SK-N-SH treated with all-trans-retinoic acid at 6 μM for 48 hours (cell line): ENCODE measurements around the gene DAW1.

Experiments
- ATAC-seq: fragments of 200-7000 bp; cut with Tn5 transposase; 3 replicates; pipeline ENCODE4 v1.9.1; 2020; ENCODE audit warnings: mild to moderate bottlenecking, moderate library complexity
- ARNTL ChIP-seq: fragments of 450-650 bp; formaldehyde crosslinking; IDR thresholded peaks from 2 replicates; pipeline ENCODE4 v1.5.0; 2020; ENCODE audit warnings: low read depth, mild to moderate bottlenecking, moderate library complexity, borderline replicate concordance
- BACH2 ChIP-seq: fragments of 250-450 bp; sonication (Bioruptor Pico); IDR thresholded peaks from 2 replicates; pipeline ENCODE4 v1.9.0; 2021; ENCODE audit warnings: mild to moderate bottlenecking, borderline replicate concordance
- CSDC2 ChIP-seq: fragments of 250-450 bp; sonication (Bioruptor Pico); IDR thresholded peaks from 2 replicates; pipeline ENCODE4 v1.5.0; 2020; ENCODE audit warnings: mild to moderate bottlenecking, moderate library complexity
- ESRRG ChIP-seq: fragments of 250-450 bp; sonication (Bioruptor Pico); IDR thresholded peaks from 2 replicates; pipeline ENCODE4 v1.6.1; 2021; ENCODE audit warnings: mild to moderate bottlenecking
- ISL1 ChIP-seq: fragments of 250-450 bp; sonication (Bioruptor Pico); IDR thresholded peaks from 2 replicates; pipeline ENCODE4 v2.1.2; 2022; ENCODE audit warnings: mild to moderate bottlenecking, moderate library complexity
- OSR1 ChIP-seq: fragments of 250-450 bp; sonication (Bioruptor Pico); IDR thresholded peaks from 2 replicates; pipeline ENCODE4 v1.8.0; 2022; ENCODE audit warnings: moderate library complexity, mild to moderate bottlenecking, inconsistent platforms
- PPARA ChIP-seq: fragments of 250-450 bp; sonication (Bioruptor Pico); IDR thresholded peaks from 2 replicates; pipeline ENCODE4 v1.5.0; 2020; ENCODE audit warnings: mild to moderate bottlenecking, borderline replicate concordance
- RARB ChIP-seq: fragments of 250-450 bp; sonication (Bioruptor Pico); IDR thresholded peaks from 2 replicates; pipeline ENCODE4 v1.8.0; 2021; ENCODE audit warnings: mild to moderate bottlenecking, moderate library complexity
- SNAI2 ChIP-seq: fragments of 250-450 bp; sonication (Bioruptor Pico); IDR thresholded peaks from 2 replicates; pipeline ENCODE4 v1.5.0; 2020; ENCODE audit warnings: mild to moderate bottlenecking, moderate library complexity
- TCF4 ChIP-seq: fragments of 250-450 bp; sonication (Bioruptor Pico); IDR thresholded peaks from 2 replicates; pipeline ENCODE4 v1.8.0; 2021; ENCODE audit warnings: mild to moderate bottlenecking, moderate library complexity, borderline replicate concordance
- TOX ChIP-seq: fragments of 250-450 bp; sonication (Bioruptor Pico); IDR thresholded peaks from 2 replicates; pipeline ENCODE4 v1.8.0; 2021; ENCODE audit warnings: mild to moderate bottlenecking, moderate library complexity, borderline replicate concordance
- ZC3H10 ChIP-seq: fragments of 250-450 bp; sonication (Bioruptor Pico); IDR thresholded peaks from 2 replicates; pipeline ENCODE4 v1.5.1; 2021; ENCODE audit warnings: mild to moderate bottlenecking, moderate library complexity
- ZFP3 ChIP-seq: fragments of 250-450 bp; sonication (Bioruptor Pico); IDR thresholded peaks from 2 replicates; pipeline ENCODE4 v1.5.0; 2020; ENCODE audit warnings: mild to moderate bottlenecking, moderate library complexity
- ZFP30 ChIP-seq: fragments of 450-650 bp; formaldehyde crosslinking; IDR thresholded peaks from 2 replicates; pipeline ENCODE4 v1.5.0; 2022; ENCODE audit warnings: mild to moderate bottlenecking, moderate library complexity
- ZNF565 ChIP-seq: fragments of 450-650 bp; formaldehyde crosslinking; conservative IDR thresholded peaks from 2 replicates; pipeline ENCODE4 v1.5.0; 2020; ENCODE audit warnings: low read depth, mild to moderate bottlenecking, moderate library complexity
- ZNF70 ChIP-seq: fragments of 450-650 bp; formaldehyde crosslinking; IDR thresholded peaks from 2 replicates; pipeline ENCODE4 v1.5.0; 2020; ENCODE audit warnings: mild to moderate bottlenecking, moderate library complexity
- ZNF8 ChIP-seq: fragments of 450-650 bp; formaldehyde crosslinking; IDR thresholded peaks from 2 replicates; pipeline ENCODE4 v1.5.0; 2020; ENCODE audit warnings: mild to moderate bottlenecking, moderate library complexity
- TF ChIP-seq, protein P1 (sequence below): fragments of 250-450 bp; sonication (Bioruptor Pico); IDR thresholded peaks from 2 replicates; pipeline ENCODE4 v1.5.1; 2020; ENCODE audit warnings: low read depth, mild to moderate bottlenecking, moderate library complexity
- TF ChIP-seq, protein P2 (sequence below): fragments of 250-450 bp; sonication (Bioruptor Pico); IDR thresholded peaks from 2 replicates; pipeline ENCODE4 v1.8.0; 2020; ENCODE audit warnings: mild to moderate bottlenecking, moderate library complexity, borderline replicate concordance
- TF ChIP-seq, protein P3 (sequence below): fragments of 250-450 bp; sonication (Bioruptor Pico); IDR thresholded peaks from 2 replicates; pipeline ENCODE4 v1.5.1; 2021; ENCODE audit warnings: mild to moderate bottlenecking, moderate library complexity
- TF ChIP-seq, protein P4 (sequence below): fragments of 250-450 bp; sonication (Bioruptor Pico); IDR thresholded peaks from 2 replicates; pipeline ENCODE4 v1.5.0; 2020; ENCODE audit warnings: mild to moderate bottlenecking, moderate library complexity
- TF ChIP-seq, protein P5 (sequence below): fragments of 250-450 bp; sonication (Bioruptor Pico); IDR thresholded peaks from 2 replicates; pipeline ENCODE4 v1.8.0; 2021; ENCODE audit warnings: low read depth, mild to moderate bottlenecking, moderate library complexity, borderline replicate concordance

DAW1 gene

DNA sequence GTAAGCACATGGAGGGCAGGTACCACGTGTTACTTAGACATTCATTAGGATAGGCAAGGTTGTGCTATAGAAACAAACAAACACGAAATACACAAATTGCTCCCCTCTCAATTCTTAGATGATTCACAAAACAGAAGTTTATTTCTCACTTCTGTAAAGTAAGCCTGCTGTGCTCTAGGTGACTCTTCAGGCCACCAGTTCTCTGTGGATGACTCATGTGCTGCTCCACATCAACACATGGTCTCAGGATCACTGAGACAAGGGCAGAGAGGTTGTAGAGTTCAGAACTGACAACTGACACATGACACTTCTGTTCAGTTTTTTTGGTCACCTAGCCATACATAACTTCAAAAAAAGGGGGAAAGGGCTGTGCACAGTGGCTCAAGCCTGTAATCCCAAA, 70.6 kb downstream of the DAW1 start:
- TF ChIP-seq, protein P1, sequence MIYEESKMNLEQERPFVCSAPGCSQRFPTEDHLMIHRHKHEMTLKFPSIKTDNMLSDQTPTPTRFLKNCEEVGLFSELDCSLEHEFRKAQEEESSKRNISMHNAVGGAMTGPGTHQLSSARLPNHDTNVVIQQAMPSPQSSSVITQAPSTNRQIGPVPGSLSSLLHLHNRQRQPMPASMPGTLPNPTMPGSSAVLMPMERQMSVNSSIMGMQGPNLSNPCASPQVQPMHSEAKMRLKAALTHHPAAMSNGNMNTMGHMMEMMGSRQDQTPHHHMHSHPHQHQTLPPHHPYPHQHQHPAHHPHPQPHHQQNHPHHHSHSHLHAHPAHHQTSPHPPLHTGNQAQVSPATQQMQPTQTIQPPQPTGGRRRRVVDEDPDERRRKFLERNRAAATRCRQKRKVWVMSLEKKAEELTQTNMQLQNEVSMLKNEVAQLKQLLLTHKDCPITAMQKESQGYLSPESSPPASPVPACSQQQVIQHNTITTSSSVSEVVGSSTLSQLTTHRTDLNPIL (CRISPR knock-in tag), result no peak
- no peak for TF ChIP-seq ARNTL (CRISPR knock-in tag)
- TF ChIP-seq, protein P2, sequence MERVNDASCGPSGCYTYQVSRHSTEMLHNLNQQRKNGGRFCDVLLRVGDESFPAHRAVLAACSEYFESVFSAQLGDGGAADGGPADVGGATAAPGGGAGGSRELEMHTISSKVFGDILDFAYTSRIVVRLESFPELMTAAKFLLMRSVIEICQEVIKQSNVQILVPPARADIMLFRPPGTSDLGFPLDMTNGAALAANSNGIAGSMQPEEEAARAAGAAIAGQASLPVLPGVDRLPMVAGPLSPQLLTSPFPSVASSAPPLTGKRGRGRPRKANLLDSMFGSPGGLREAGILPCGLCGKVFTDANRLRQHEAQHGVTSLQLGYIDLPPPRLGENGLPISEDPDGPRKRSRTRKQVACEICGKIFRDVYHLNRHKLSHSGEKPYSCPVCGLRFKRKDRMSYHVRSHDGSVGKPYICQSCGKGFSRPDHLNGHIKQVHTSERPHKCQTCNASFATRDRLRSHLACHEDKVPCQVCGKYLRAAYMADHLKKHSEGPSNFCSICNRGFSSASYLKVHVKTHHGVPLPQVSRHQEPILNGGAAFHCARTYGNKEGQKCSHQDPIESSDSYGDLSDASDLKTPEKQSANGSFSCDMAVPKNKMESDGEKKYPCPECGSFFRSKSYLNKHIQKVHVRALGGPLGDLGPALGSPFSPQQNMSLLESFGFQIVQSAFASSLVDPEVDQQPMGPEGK (CRISPR knock-in tag), result no peak
- no peak for TF ChIP-seq ZNF8
- no peak for TF ChIP-seq CSDC2
- TF ChIP-seq SNAI2, result no peak
- TF ChIP-seq, protein P3, sequence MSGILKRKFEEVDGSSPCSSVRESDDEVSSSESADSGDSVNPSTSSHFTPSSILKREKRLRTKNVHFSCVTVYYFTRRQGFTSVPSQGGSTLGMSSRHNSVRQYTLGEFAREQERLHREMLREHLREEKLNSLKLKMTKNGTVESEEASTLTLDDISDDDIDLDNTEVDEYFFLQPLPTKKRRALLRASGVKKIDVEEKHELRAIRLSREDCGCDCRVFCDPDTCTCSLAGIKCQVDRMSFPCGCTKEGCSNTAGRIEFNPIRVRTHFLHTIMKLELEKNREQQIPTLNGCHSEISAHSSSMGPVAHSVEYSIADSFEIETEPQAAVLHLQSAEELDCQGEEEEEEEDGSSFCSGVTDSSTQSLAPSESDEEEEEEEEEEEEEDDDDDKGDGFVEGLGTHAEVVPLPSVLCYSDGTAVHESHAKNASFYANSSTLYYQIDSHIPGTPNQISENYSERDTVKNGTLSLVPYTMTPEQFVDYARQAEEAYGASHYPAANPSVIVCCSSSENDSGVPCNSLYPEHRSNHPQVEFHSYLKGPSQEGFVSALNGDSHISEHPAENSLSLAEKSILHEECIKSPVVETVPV (CRISPR knock-in tag), result no peak
- TF ChIP-seq BACH2, result no peak
- TF ChIP-seq, protein P4, sequence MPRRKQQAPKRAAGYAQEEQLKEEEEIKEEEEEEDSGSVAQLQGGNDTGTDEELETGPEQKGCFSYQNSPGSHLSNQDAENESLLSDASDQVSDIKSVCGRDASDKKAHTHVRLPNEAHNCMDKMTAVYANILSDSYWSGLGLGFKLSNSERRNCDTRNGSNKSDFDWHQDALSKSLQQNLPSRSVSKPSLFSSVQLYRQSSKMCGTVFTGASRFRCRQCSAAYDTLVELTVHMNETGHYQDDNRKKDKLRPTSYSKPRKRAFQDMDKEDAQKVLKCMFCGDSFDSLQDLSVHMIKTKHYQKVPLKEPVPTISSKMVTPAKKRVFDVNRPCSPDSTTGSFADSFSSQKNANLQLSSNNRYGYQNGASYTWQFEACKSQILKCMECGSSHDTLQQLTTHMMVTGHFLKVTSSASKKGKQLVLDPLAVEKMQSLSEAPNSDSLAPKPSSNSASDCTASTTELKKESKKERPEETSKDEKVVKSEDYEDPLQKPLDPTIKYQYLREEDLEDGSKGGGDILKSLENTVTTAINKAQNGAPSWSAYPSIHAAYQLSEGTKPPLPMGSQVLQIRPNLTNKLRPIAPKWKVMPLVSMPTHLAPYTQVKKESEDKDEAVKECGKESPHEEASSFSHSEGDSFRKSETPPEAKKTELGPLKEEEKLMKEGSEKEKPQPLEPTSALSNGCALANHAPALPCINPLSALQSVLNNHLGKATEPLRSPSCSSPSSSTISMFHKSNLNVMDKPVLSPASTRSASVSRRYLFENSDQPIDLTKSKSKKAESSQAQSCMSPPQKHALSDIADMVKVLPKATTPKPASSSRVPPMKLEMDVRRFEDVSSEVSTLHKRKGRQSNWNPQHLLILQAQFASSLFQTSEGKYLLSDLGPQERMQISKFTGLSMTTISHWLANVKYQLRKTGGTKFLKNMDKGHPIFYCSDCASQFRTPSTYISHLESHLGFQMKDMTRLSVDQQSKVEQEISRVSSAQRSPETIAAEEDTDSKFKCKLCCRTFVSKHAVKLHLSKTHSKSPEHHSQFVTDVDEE, result no peak
- TF ChIP-seq ZFP3 (CRISPR knock-in tag), result no peak
- no peak for TF ChIP-seq TOX
- no peak for TF ChIP-seq ZNF70 (CRISPR knock-in tag)
- TF ChIP-seq OSR1 (CRISPR knock-in tag), result no peak
- no peak for TF ChIP-seq PPARA
- TF ChIP-seq TCF4 (CRISPR knock-in tag), result no peak
- no peak for TF ChIP-seq ZNF565 (CRISPR knock-in tag)
- TF ChIP-seq ESRRG (CRISPR knock-in tag), result no peak
- ATAC-seq, result no peak

DNA sequence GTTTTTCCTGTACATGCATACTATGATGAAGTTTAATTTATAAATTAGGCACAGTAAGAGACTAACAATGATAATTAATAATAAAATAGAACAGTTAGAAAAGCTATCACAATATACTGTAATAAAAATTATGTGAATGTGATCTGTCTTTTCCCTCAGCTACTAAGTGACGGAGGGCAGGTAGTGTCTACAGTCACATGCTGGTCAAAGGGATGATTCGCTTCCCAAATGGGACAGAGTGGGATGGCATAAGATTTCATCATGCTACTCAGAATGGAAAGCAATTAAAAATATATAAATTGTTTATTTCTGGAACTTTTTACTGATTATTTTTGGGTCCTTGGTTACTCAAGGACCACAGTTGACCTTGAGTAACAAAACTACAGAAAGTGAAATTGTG, 71.5 kb downstream of the DAW1 start:
- TF ChIP-seq, protein P4, result no peak
- TF ChIP-seq TCF4 (CRISPR knock-in tag) (no peak), SNAI2 (no peak), ZC3H10 (CRISPR knock-in tag) (no peak), TOX (no peak), ZNF70 (CRISPR knock-in tag) (no peak), ESRRG (CRISPR knock-in tag) (no peak), ZFP3 (CRISPR knock-in tag) (no peak), ZFP30 (CRISPR knock-in tag) (no peak), CSDC2 (no peak), ZNF565 (CRISPR knock-in tag) (no peak), ARNTL (CRISPR knock-in tag) (no peak), RARB (CRISPR knock-in tag) (no peak), ISL1 (CRISPR knock-in tag) (no peak), OSR1 (CRISPR knock-in tag) (no peak), ZNF8 (no peak)
- TF ChIP-seq, protein P5, sequence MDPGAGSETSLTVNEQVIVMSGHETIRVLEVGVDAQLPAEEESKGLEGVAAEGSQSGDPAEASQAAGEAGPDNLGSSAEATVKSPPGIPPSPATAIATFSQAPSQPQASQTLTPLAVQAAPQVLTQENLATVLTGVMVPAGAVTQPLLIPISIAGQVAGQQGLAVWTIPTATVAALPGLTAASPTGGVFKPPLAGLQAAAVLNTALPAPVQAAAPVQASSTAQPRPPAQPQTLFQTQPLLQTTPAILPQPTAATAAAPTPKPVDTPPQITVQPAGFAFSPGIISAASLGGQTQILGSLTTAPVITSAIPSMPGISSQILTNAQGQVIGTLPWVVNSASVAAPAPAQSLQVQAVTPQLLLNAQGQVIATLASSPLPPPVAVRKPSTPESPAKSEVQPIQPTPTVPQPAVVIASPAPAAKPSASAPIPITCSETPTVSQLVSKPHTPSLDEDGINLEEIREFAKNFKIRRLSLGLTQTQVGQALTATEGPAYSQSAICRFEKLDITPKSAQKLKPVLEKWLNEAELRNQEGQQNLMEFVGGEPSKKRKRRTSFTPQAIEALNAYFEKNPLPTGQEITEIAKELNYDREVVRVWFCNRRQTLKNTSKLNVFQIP, result no peak
- TF ChIP-seq, protein P1 (CRISPR knock-in tag), result no peak
- TF ChIP-seq, protein P3 (CRISPR knock-in tag), result no peak
- no peak for ATAC-seq
